ENCODE data around the gene PAN3. TPM values are rescaled to one million over a fixed set of nuclear protein-coding genes. Genes with fewer than 3 reads are reported as not detected.

The PAN3 gene
- total RNA-seq, 1 experiment from 2014 or later = 48.5 TPM

GRCh38 chr13:28138756-28139470 lies 568 bp downstream of the PAN3 start:
- H4K8ac ChIP-seq (replicated peaks; ENCODE audit: insufficient read length, low read depth, low read length) = no peak overlapping the region
- Mint-ChIP-seq H3K36me3 (ENCODE audit: insufficient read depth in 1 of 3, low read depth in 3 of 3) (peaks cover 0 to 4% (median 0%) of the 10 kb centered on the region in 3 experiments; a peak in 2 of 7 replicates), H3K27ac (peak overlapping the region; percentile 83 to 96 (median 95); a peak in 6 of 7 replicates), H3K4me3 (peak overlapping the region; percentile 81 to 90), H3K9me3 (no peaks in the 10 kb centered on the region; a peak in 1 of 5 replicates), H3K27me3 (ENCODE audit: low read depth) (no peaks in the 10 kb centered on the region), H3K4me1 (peaks cover 39 to 47% of the 10 kb centered on the region in 2 experiments)
- peak overlapping the region; percentile 91 for H3K9ac ChIP-seq (ENCODE audit: extremely low read depth, insufficient read length, low read length)
- H2BK15ac ChIP-seq (ENCODE audit: low read depth, low read length) = no peak overlapping the region
- H3K27me3 ChIP-seq (ENCODE audit: insufficient read depth, low read length) = no peaks in the 10 kb centered on the region
- no peak overlapping the region for H3K56ac ChIP-seq (ENCODE audit: insufficient read length, low read depth, low read length)
- no peak overlapping the region for H2AFZ ChIP-seq (ENCODE audit: low read length)
- no peak overlapping the region for H2BK12ac ChIP-seq (ENCODE audit: insufficient read length, low read depth, low read length)
- no peak overlapping the region for H3T11ph ChIP-seq (ENCODE audit: low read length)
- H3K18ac ChIP-seq (ENCODE audit: insufficient read length, low read depth, low read length) = peak overlapping the region; percentile 11
- H2AK5ac ChIP-seq (ENCODE audit: insufficient read length, low read length) = no peak overlapping the region
- no peak overlapping the region for H4K5ac ChIP-seq (ENCODE audit: insufficient read length, low read depth, low read length)
- H3K27ac ChIP-seq (ENCODE audit: insufficient read length, low read depth, low read length) = peak overlapping the region; percentile 53
- no peaks in the 10 kb centered on the region for H4K20me1 ChIP-seq (ENCODE audit: control insufficient read depth, insufficient read depth, insufficient read length)
- H3K79me1 ChIP-seq (ENCODE audit: insufficient read depth, low read depth, low read length, poor library complexity, severe bottlenecking) = no peaks in the 10 kb centered on the region
- DNase-seq = peak; percentile 81
- TF ChIP-seq, protein P1, sequence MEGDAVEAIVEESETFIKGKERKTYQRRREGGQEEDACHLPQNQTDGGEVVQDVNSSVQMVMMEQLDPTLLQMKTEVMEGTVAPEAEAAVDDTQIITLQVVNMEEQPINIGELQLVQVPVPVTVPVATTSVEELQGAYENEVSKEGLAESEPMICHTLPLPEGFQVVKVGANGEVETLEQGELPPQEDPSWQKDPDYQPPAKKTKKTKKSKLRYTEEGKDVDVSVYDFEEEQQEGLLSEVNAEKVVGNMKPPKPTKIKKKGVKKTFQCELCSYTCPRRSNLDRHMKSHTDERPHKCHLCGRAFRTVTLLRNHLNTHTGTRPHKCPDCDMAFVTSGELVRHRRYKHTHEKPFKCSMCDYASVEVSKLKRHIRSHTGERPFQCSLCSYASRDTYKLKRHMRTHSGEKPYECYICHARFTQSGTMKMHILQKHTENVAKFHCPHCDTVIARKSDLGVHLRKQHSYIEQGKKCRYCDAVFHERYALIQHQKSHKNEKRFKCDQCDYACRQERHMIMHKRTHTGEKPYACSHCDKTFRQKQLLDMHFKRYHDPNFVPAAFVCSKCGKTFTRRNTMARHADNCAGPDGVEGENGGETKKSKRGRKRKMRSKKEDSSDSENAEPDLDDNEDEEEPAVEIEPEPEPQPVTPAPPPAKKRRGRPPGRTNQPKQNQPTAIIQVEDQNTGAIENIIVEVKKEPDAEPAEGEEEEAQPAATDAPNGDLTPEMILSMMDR (conservative IDR thresholded peaks at IDR 0.05) = no peak
- H3K9me3 ChIP-seq (ENCODE audit: control insufficient read depth, low read depth, low read length) = no peaks in the 10 kb centered on the region
- H3K4ac ChIP-seq (ENCODE audit: low read depth, low read length) = no peak overlapping the region
- no peak overlapping the region for H3K23ac ChIP-seq (ENCODE audit: insufficient read length, low read depth, low read length)
- peak overlapping the region; percentile 78 for H3K14ac ChIP-seq (ENCODE audit: insufficient read depth, low read length)
- H2BK120ac ChIP-seq (ENCODE audit: low read depth, low read length, poor library complexity, severe bottlenecking) = no peak overlapping the region
- H3K4me1 ChIP-seq (ENCODE audit: insufficient read depth, low read length) = 0 out of 2 replicates have a peak, but pooled peaks cover 2% of the 10 kb centered on the region
- WGBS (ENCODE audit: extremely low coverage, insufficient read length, low lambda C conversion rate) = no CpG with 5 or more reads among the region's 60 CpGs
- H3K4me2 ChIP-seq (ENCODE audit: insufficient read depth, insufficient read length, low read length) = peak overlapping the region; percentile 81
- H3K23me2 ChIP-seq (ENCODE audit: insufficient read length, low read depth, low read length, poor library complexity, severe bottlenecking) = peaks cover 12% of the 10 kb centered on the region
- no peak overlapping the region for H4K91ac ChIP-seq (ENCODE audit: insufficient read length, low read depth, low read length)
- H3K79me2 ChIP-seq (ENCODE audit: insufficient read depth, low read length) = peaks cover 15% of the 10 kb centered on the region; the same call in 1 of the 2 replicates
- H2BK20ac ChIP-seq (ENCODE audit: low read depth, low read length, poor library complexity, severe bottlenecking) = no peak overlapping the region
- H2BK5ac ChIP-seq (ENCODE audit: insufficient read length, low read length) = no peak overlapping the region
